ENCODE measurements around the gene CLNK. TPM values are rescaled to one million over a fixed set of nuclear protein-coding genes. Genes with fewer than 3 reads are reported as not detected.

CLNK gene
- total RNA-seq, 1 experiment from 2014 or later = not detected

GRCh38 chr4:10457255-10457801 is 227.2 kb downstream of the CLNK start, which contains the start of gene ZNF518B:
ZNF518B (minus strand) TSS chr4:10457426; CDS start chr4:10446328, 11,098 bp downstream.
- Histone ChIP-seq H3K23ac (ENCODE audit: insufficient read length, low read depth, low read length) (no peak within 1 kb of the TSS), H2BK15ac (ENCODE audit: low read depth, low read length) (no peak within 1 kb of the TSS), H3K9me3 (ENCODE audit: control insufficient read depth, low read depth, low read length) (no peaks in the 10 kb centered on the region), H2BK5ac (ENCODE audit: insufficient read length, low read length) (no peak within 1 kb of the TSS), H3K14ac (ENCODE audit: insufficient read depth, low read length) (peak within 1 kb of the TSS; percentile 95), H3K9ac (ENCODE audit: extremely low read depth, insufficient read length, low read length) (peak within 1 kb of the TSS; percentile 48), H4K91ac (ENCODE audit: insufficient read length, low read depth, low read length) (no peak within 1 kb of the TSS), H3T11ph (ENCODE audit: low read length) (no peak within 1 kb of the TSS), H2AFZ (ENCODE audit: low read length) (no peak within 1 kb of the TSS), H2BK12ac (ENCODE audit: insufficient read length, low read depth, low read length) (no peak within 1 kb of the TSS), H2BK120ac (ENCODE audit: low read depth, low read length, poor library complexity, severe bottlenecking) (no peak within 1 kb of the TSS), H3K56ac (ENCODE audit: insufficient read length, low read depth, low read length) (no peak within 1 kb of the TSS), H2AK5ac (ENCODE audit: insufficient read length, low read length) (no peak within 1 kb of the TSS), H4K5ac (ENCODE audit: insufficient read length, low read depth, low read length) (no peak within 1 kb of the TSS), H3K4me1 (ENCODE audit: insufficient read depth, low read length) (peaks cover 6% of the 10 kb centered on the region; the same call in 1 of the 2 replicates), H2BK20ac (ENCODE audit: low read depth, low read length, poor library complexity, severe bottlenecking) (no peak within 1 kb of the TSS), H4K20me1 (ENCODE audit: control insufficient read depth, insufficient read depth, insufficient read length) (no peaks in the 10 kb centered on the region), H3K4me2 (ENCODE audit: insufficient read depth, insufficient read length, low read length) (peak within 1 kb of the TSS; percentile 48), H3K23me2 (ENCODE audit: insufficient read length, low read depth, low read length, poor library complexity, severe bottlenecking) (peaks cover 15% of the 10 kb centered on the region), H3K27me3 (ENCODE audit: insufficient read depth, low read length) (peaks cover 47% of the 10 kb centered on the region), H3K79me2 (ENCODE audit: insufficient read depth, low read length) (no peaks in the 10 kb centered on the region), H3K4ac (ENCODE audit: low read depth, low read length) (no peak within 1 kb of the TSS), H3K18ac (ENCODE audit: insufficient read length, low read depth, low read length) (peak within 1 kb of the TSS; percentile 87), H3K79me1 (ENCODE audit: insufficient read depth, low read depth, low read length, poor library complexity, severe bottlenecking) (no peaks in the 10 kb centered on the region), H3K27ac (ENCODE audit: insufficient read length, low read depth, low read length) (no peak within 1 kb of the TSS), H4K8ac (replicated peaks; ENCODE audit: insufficient read length, low read depth, low read length) (no peak within 1 kb of the TSS)
- Mint-ChIP-seq H3K36me3 (ENCODE audit: insufficient read depth in 1 of 3, low read depth in 3 of 3) (peaks cover 21 to 23% (median 22%) of the 10 kb centered on the region in 3 experiments), H3K9me3 (peaks cover 3 to 6% of the 10 kb centered on the region in 2 experiments; a peak in 4 of 5 replicates), H3K4me3 (peak within 1 kb of the TSS; percentile 76 to 88), H3K27ac (no peak within 1 kb of the TSS; a peak in 1 of 7 replicates), H3K4me1 (peaks cover 37 to 38% of the 10 kb centered on the region in 2 experiments), H3K27me3 (ENCODE audit: low read depth) (peaks cover 66% of the 10 kb centered on the region)
- TF ChIP-seq, protein P1, sequence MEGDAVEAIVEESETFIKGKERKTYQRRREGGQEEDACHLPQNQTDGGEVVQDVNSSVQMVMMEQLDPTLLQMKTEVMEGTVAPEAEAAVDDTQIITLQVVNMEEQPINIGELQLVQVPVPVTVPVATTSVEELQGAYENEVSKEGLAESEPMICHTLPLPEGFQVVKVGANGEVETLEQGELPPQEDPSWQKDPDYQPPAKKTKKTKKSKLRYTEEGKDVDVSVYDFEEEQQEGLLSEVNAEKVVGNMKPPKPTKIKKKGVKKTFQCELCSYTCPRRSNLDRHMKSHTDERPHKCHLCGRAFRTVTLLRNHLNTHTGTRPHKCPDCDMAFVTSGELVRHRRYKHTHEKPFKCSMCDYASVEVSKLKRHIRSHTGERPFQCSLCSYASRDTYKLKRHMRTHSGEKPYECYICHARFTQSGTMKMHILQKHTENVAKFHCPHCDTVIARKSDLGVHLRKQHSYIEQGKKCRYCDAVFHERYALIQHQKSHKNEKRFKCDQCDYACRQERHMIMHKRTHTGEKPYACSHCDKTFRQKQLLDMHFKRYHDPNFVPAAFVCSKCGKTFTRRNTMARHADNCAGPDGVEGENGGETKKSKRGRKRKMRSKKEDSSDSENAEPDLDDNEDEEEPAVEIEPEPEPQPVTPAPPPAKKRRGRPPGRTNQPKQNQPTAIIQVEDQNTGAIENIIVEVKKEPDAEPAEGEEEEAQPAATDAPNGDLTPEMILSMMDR (conservative IDR thresholded peaks at IDR 0.05) = no peak
- DNase-seq = peak; percentile 74
- WGBS (ENCODE audit: extremely low coverage, insufficient read length, low lambda C conversion rate) = no CpG with 5 or more reads among the region's 60 CpGs

All from H9 (cell line).